ENCODE results near the gene HCRTR1.

DNA sequence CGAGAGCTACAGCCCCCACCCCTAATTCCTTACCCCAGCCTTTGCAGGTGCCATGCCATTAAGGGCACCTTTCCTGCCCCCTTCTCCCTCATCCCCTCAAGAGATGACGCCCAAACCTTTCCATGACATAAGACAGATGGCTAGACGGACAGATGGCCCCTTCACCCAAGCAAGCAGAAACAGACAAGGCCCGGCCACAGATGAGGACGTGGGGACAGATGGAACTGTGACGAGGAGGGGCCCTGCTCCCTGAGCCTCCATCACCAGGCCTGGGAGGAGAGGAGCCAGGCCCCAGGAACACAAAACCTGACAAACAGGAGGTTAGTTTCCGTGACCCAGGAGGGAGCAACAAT lies 51.9 kb downstream of the HCRTR1 start:
- TF ChIP-seq, protein P1, sequence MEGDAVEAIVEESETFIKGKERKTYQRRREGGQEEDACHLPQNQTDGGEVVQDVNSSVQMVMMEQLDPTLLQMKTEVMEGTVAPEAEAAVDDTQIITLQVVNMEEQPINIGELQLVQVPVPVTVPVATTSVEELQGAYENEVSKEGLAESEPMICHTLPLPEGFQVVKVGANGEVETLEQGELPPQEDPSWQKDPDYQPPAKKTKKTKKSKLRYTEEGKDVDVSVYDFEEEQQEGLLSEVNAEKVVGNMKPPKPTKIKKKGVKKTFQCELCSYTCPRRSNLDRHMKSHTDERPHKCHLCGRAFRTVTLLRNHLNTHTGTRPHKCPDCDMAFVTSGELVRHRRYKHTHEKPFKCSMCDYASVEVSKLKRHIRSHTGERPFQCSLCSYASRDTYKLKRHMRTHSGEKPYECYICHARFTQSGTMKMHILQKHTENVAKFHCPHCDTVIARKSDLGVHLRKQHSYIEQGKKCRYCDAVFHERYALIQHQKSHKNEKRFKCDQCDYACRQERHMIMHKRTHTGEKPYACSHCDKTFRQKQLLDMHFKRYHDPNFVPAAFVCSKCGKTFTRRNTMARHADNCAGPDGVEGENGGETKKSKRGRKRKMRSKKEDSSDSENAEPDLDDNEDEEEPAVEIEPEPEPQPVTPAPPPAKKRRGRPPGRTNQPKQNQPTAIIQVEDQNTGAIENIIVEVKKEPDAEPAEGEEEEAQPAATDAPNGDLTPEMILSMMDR (IDR thresholded peaks at IDR 0.05) = no peak
- no peak for TF ChIP-seq EZH2 (IDR thresholded peaks at IDR 0.05; ENCODE audit: borderline replicate concordance, insufficient read depth, low read depth, low read length, poor library complexity, severe bottlenecking)

Measured in B cell (primary cell).